ENCODE measurements around the gene PRR5L. TPM values are rescaled to one million over a fixed set of nuclear protein-coding genes. Genes with fewer than 3 reads are reported as not detected.

PRR5L gene
- total RNA-seq, result 19.5 TPM

GRCh38 chr11:36295926-36296325 lies at the start of gene PRR5L:
PRR5L (plus strand) TSS chr11:36296288; CDS start chr11:36401122, 104,834 bp downstream.
- Histone ChIP-seq H3K9me3 (ENCODE audit: low read depth, low read length) (no peaks in the 10 kb centered on the region), H3K4me3 (ENCODE audit: low read length) (no peak within 1 kb of the TSS)

GRCh38 chr11:36247493-36247892 lies 48.6 kb upstream of the PRR5L start:
- Histone ChIP-seq H3K9me3 (ENCODE audit: low read depth, low read length) (no peaks in the 10 kb centered on the region), H3K4me3 (ENCODE audit: low read length) (no peak overlapping the region), H3K27me3 (ENCODE audit: insufficient read depth, low read length) (peaks cover 8% of the 10 kb centered on the region), H3K4me1 (ENCODE audit: insufficient read depth, low read length) (no peaks in the 10 kb centered on the region)

More at GRCh38 chr11:36295926-36296325, at the start of gene PRR5L:
- Histone ChIP-seq H3K27me3 (ENCODE audit: insufficient read depth, low read length) (no peaks in the 10 kb centered on the region), H3K4me1 (ENCODE audit: insufficient read depth, low read length) (peaks cover 9% of the 10 kb centered on the region)

GRCh38 chr11:36248436-36248835 lies 47.7 kb upstream of the PRR5L start:
- Histone ChIP-seq H3K4me3 (ENCODE audit: low read length) (no peak overlapping the region), H3K4me1 (ENCODE audit: insufficient read depth, low read length) (no peaks in the 10 kb centered on the region), H3K9me3 (ENCODE audit: low read depth, low read length) (no peaks in the 10 kb centered on the region), H3K27me3 (ENCODE audit: insufficient read depth, low read length) (peaks cover 8% of the 10 kb centered on the region)

- no peak overlapping the region for H3K4me3 ChIP-seq (ENCODE audit: low read length)
- no peaks in the 10 kb centered on the region for H3K9me3 ChIP-seq (ENCODE audit: low read depth, low read length)
- H3K27me3 ChIP-seq (ENCODE audit: insufficient read depth, low read length), result peaks cover 8% of the 10 kb centered on the region
- no peaks in the 10 kb centered on the region for H3K4me1 ChIP-seq (ENCODE audit: insufficient read depth, low read length)
Observed at GRCh38 chr11:36249246-36249645, 46.8 kb upstream of the PRR5L start.

- Histone ChIP-seq H3K27me3 (ENCODE audit: insufficient read depth, low read length) (peaks cover 8% of the 10 kb centered on the region), H3K4me3 (ENCODE audit: low read length) (no peak overlapping the region)
Observed at GRCh38 chr11:36251823-36252222, 44.3 kb upstream of the PRR5L start.

GRCh38 chr11:36253238-36253637 lies 42.9 kb upstream of the PRR5L start:
- H3K4me1 ChIP-seq (ENCODE audit: insufficient read depth, low read length), result no peaks in the 10 kb centered on the region
- H3K9me3 ChIP-seq (ENCODE audit: low read depth, low read length), result no peaks in the 10 kb centered on the region
- H3K27me3 ChIP-seq (ENCODE audit: insufficient read depth, low read length), result peaks cover 8% of the 10 kb centered on the region
- H3K4me3 ChIP-seq (ENCODE audit: low read length), result no peak overlapping the region

More at GRCh38 chr11:36251823-36252222, 44.3 kb upstream of the PRR5L start:
- Histone ChIP-seq H3K9me3 (ENCODE audit: low read depth, low read length) (no peaks in the 10 kb centered on the region), H3K4me1 (ENCODE audit: insufficient read depth, low read length) (no peaks in the 10 kb centered on the region)

GRCh38 chr11:36254713-36255112 lies 41.4 kb upstream of the PRR5L start:
- Histone ChIP-seq H3K4me1 (ENCODE audit: insufficient read depth, low read length) (no peaks in the 10 kb centered on the region), H3K27me3 (ENCODE audit: insufficient read depth, low read length) (peaks cover 8% of the 10 kb centered on the region), H3K4me3 (ENCODE audit: low read length) (no peak overlapping the region), H3K9me3 (ENCODE audit: low read depth, low read length) (no peaks in the 10 kb centered on the region)

GRCh38 chr11:36257351-36257750 lies 38.7 kb upstream of the PRR5L start:
- no peaks in the 10 kb centered on the region for H3K4me1 ChIP-seq (ENCODE audit: insufficient read depth, low read length)
- H3K27me3 ChIP-seq (ENCODE audit: insufficient read depth, low read length), result no peaks in the 10 kb centered on the region
- H3K9me3 ChIP-seq (ENCODE audit: low read depth, low read length), result no peaks in the 10 kb centered on the region
- no peak overlapping the region for H3K4me3 ChIP-seq (ENCODE audit: low read length)

GRCh38 chr11:36258730-36259360 lies 37.2 kb upstream of the PRR5L start:
- no peaks in the 10 kb centered on the region for H3K27me3 ChIP-seq (ENCODE audit: insufficient read depth, low read length)
- no peaks in the 10 kb centered on the region for H3K4me1 ChIP-seq (ENCODE audit: insufficient read depth, low read length)
- no peak overlapping the region for H3K4me3 ChIP-seq (ENCODE audit: low read length)
- no peaks in the 10 kb centered on the region for H3K9me3 ChIP-seq (ENCODE audit: low read depth, low read length)

- H3K27me3 ChIP-seq (ENCODE audit: insufficient read depth, low read length), result no peaks in the 10 kb centered on the region
- no peaks in the 10 kb centered on the region for H3K4me1 ChIP-seq (ENCODE audit: insufficient read depth, low read length)
- H3K9me3 ChIP-seq (ENCODE audit: low read depth, low read length), result no peaks in the 10 kb centered on the region
- H3K4me3 ChIP-seq (ENCODE audit: low read length), result no peak overlapping the region
Observed at GRCh38 chr11:36261094-36261493, 35.0 kb upstream of the PRR5L start.

- H3K4me3 ChIP-seq (ENCODE audit: low read length), result no peak overlapping the region
- no peaks in the 10 kb centered on the region for H3K27me3 ChIP-seq (ENCODE audit: insufficient read depth, low read length)
- H3K9me3 ChIP-seq (ENCODE audit: low read depth, low read length), result no peaks in the 10 kb centered on the region
- H3K4me1 ChIP-seq (ENCODE audit: insufficient read depth, low read length), result no peaks in the 10 kb centered on the region
Observed at GRCh38 chr11:36264011-36264972, 31.8 kb upstream of the PRR5L start.

- Histone ChIP-seq H3K4me3 (ENCODE audit: low read length) (no peak overlapping the region), H3K9me3 (ENCODE audit: low read depth, low read length) (no peaks in the 10 kb centered on the region), H3K4me1 (ENCODE audit: insufficient read depth, low read length) (no peaks in the 10 kb centered on the region), H3K27me3 (ENCODE audit: insufficient read depth, low read length) (no peaks in the 10 kb centered on the region)
Observed at GRCh38 chr11:36264973-36265344, 31.1 kb upstream of the PRR5L start.

- Histone ChIP-seq H3K27me3 (ENCODE audit: insufficient read depth, low read length) (no peaks in the 10 kb centered on the region), H3K9me3 (ENCODE audit: low read depth, low read length) (no peaks in the 10 kb centered on the region), H3K4me1 (ENCODE audit: insufficient read depth, low read length) (no peaks in the 10 kb centered on the region), H3K4me3 (ENCODE audit: low read length) (no peak overlapping the region)
Observed at GRCh38 chr11:36265793-36266628, 30.1 kb upstream of the PRR5L start.

GRCh38 chr11:36266767-36267166 lies 29.3 kb upstream of the PRR5L start:
- H3K4me3 ChIP-seq (ENCODE audit: low read length), result no peak overlapping the region

More at GRCh38 chr11:36266767-36267166, 29.3 kb upstream of the PRR5L start:
- no peaks in the 10 kb centered on the region for H3K4me1 ChIP-seq (ENCODE audit: insufficient read depth, low read length)
- H3K27me3 ChIP-seq (ENCODE audit: insufficient read depth, low read length), result no peaks in the 10 kb centered on the region
- no peaks in the 10 kb centered on the region for H3K9me3 ChIP-seq (ENCODE audit: low read depth, low read length)

Data from mononuclear cell (primary cell).